HFF-Myc (cell line): ENCODE measurements around the gene UBAC2.

Experiments used
- DNase-seq: peaks from one replicate; pipeline ENCODE4 v3.0.0-alpha.2; 2011; ENCODE audit warnings: low read depth; ENCODE audit errors: extremely low read depth
- H3K4me3 ChIP-seq: replicated peaks from 2 replicates; pipeline ENCODE4 v1.5.1; 2011; ENCODE audit warnings: low read depth, mild to moderate bottlenecking, control low read depth, low read length
- CTCF ChIP-seq: IDR thresholded peaks from 2 replicates; pipeline ENCODE4 v1.5.1; 2012; ENCODE audit warnings: mild to moderate bottlenecking, low read depth, low read length, control low read depth; ENCODE audit errors: missing control alignments

Gene UBAC2

GRCh38 chr13:99275093-99275469 lies 74.4 kb downstream of the UBAC2 start:
- DNase-seq = peak; percentile 35
- H3K4me3 ChIP-seq = no peak overlapping the region
- no peak for TF ChIP-seq CTCF

GRCh38 chr13:99276706-99277105 lies 76.1 kb downstream of the UBAC2 start:
- no peak overlapping the region for H3K4me3 ChIP-seq

DNA sequence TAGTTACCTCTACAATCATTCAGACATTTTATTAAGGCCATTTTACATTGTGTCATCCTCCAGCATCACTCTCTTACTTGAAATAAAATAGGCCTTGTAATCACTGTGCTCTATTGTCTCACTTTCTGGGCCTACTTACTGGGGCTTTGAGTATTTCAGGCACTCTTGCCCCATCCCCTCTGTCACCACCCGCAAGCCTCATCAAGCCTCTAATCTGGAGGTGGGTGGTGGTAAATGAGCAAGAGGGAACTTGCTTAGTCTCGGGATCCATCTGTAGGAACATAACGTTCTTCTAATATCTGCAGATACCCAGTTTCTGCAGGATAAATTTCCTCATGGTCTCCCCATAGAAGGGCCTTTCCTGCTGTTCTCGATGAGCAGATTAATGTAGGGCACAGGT lies 77.0 kb downstream of the UBAC2 start:
- no peak for DNase-seq
- H3K4me3 ChIP-seq = no peak overlapping the region
- no peak for TF ChIP-seq CTCF

More at GRCh38 chr13:99276706-99277105, 76.1 kb downstream of the UBAC2 start:
- no peak for DNase-seq
- no peak for TF ChIP-seq CTCF

DNA sequence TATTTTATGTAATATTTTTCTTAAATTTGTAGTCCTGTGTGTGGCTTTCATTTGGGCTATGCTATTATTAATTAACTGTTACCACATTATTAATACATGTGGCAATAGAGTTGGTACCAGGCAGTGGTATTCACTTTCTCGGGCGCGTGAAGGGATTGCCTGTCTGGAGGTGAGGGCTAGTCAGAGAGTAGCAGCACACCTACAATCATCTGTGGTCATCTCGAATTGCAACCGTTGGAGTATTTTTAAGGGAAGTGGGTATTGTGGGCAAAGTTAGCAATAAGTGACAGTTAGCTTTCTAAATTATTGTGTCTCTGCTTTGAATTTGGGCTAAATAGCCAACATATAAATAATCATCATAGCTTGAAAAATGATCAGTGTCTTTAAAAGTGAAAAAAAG lies 77.5 kb downstream of the UBAC2 start:
- no peak overlapping the region for H3K4me3 ChIP-seq
- DNase-seq = no peak
- TF ChIP-seq CTCF = no peak

GRCh38 chr13:99278843-99279242 lies 78.2 kb downstream of the UBAC2 start:
- TF ChIP-seq CTCF = no peak
- DNase-seq = no peak
- H3K4me3 ChIP-seq = no peak overlapping the region

DNA sequence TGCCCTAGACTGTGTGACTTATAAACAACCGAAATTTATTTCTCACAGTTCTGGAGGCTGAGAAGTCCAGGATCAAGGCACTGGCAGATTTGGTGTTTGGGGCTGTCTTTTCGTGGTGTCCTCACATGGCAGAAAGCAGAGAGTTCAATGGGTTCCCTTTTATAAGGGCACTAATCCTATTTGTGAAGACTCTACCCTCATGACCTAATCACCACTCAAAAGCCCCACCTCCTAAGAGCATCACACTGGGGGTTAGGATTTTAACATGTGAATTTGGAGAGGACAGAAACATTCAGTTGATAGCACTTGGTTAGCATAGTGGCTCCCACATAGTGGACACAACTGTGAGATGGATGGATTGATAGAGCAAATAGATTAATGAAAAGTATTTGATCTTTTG lies 79.0 kb downstream of the UBAC2 start:
- no peak overlapping the region for H3K4me3 ChIP-seq
- TF ChIP-seq CTCF = no peak
- no peak for DNase-seq

- TF ChIP-seq CTCF = no peak
- H3K4me3 ChIP-seq = no peak overlapping the region
- no peak for DNase-seq
These were observed 79.5 kb downstream of the UBAC2 start for GRCh38 chr13:99280166-99280565.
